ENCODE results near the gene FADS3. TPM values are rescaled to one million over a fixed set of nuclear protein-coding genes. Genes with fewer than 3 reads are reported as not detected.
A peak's percentile ranks its signal among the peaks of the same experiment; 100 is the strongest.

FADS3 gene
- total RNA-seq, 2 experiments from 2014 or later: 7.2 to 10.1 TPM

DNA sequence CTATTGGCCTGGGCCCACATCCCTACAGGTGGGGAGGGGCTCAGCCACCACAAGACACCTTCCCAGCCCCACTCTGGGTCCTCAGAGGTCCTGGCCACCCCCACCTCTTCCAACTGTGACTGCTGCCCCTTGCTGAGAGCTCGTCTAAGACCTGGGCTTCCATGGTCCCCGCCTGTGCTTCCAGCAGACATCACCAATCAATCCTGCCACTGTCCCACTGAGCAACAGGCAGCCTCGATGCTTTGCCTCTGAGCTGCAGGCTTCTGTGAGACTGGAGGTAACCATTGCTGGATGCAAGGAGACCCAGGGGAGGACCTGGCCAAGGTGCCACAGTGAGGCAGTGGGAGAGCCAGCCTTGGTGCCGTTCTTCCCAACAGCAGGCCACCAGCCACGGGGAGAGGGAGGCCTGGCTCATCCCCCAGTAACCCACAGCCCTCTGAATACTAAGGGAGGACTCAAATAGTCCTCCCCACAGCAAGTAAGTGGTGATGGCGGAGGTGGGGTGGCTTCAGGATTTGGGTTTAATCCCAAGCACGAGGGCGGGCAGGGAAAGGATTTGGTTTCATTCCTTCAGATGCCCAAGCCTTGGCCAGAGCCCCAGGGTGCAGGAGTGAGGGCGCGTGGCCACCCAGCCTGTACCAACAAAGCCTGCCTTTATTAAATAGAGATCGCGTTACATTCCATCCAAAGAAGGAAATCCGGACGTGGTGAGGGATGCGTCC is 5.5 kb upstream of the FADS3 start:
- Mint-ChIP-seq H3K27me3 (no peaks in the 10 kb centered on the region), H3K27ac (no peak overlapping the region), H3K9me3 (ENCODE audit: low read depth) (no peaks in the 10 kb centered on the region), H3K36me3 (ENCODE audit: low read depth) (no peaks in the 10 kb centered on the region), H3K4me1 (peaks cover 3% of the 10 kb centered on the region), H3K4me3 (no peak overlapping the region)
- POLR2A ChIA-PET: no interaction called here
- CTCF ChIA-PET: interaction anchor here (0.8 to 11.6 kb wide), 15 partner anchors 11 to 211 kb away, joined by 3 to 232 read pairs (median 6); partner anchors contain the start of gene BEST1
- intact Hi-C loops (cut with DNase I, micrococcal nuclease): loop anchor here (1.0 to 5.0 kb wide), 3 partner anchors 70 to 211 kb away; partner anchors contain the start of gene FTH1 (in 1 of the 2)
- ATAC-seq (no peak), DNase-seq (no peak)

DNA sequence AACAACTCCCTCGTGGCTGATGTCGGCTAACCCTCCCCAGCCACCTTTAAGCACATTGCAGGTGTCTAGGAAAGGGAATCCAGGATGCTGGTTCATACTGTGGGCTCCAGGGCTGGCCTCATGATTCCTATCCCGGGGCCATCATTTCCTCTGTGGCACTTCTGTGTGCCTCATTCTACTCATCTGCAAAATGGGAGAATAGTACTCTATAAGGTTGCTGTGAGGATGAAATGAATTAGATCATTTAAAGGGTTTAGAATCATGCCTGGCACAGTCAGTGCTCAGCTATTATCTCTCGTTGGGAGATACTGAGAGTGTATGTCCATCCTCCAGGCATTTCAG is 4.3 kb upstream of the FADS3 start:
- Mint-ChIP-seq H3K36me3 (ENCODE audit: low read depth) (no peaks in the 10 kb centered on the region), H3K27me3 (no peaks in the 10 kb centered on the region), H3K4me3 (no peak overlapping the region), H3K27ac (no peak overlapping the region), H3K4me1 (peaks cover 5% of the 10 kb centered on the region), H3K9me3 (ENCODE audit: low read depth) (no peaks in the 10 kb centered on the region)
- CTCF ChIA-PET: interaction anchor here (0.8 to 11.6 kb wide), 5 partner anchors 27 to 212 kb away, joined by 3 to 232 read pairs (median 70); no protein-coding TSS in a partner anchor
- POLR2A ChIA-PET: no interaction called here
- ATAC-seq (no peak), DNase-seq (no peak)
- intact Hi-C loops (cut with DNase I, micrococcal nuclease): loop anchor here in 1 of 2 experiments (5.0 kb wide), 2 partner anchors 72 to 98 kb away; partner anchors contain the start of gene FTH1

DNA sequence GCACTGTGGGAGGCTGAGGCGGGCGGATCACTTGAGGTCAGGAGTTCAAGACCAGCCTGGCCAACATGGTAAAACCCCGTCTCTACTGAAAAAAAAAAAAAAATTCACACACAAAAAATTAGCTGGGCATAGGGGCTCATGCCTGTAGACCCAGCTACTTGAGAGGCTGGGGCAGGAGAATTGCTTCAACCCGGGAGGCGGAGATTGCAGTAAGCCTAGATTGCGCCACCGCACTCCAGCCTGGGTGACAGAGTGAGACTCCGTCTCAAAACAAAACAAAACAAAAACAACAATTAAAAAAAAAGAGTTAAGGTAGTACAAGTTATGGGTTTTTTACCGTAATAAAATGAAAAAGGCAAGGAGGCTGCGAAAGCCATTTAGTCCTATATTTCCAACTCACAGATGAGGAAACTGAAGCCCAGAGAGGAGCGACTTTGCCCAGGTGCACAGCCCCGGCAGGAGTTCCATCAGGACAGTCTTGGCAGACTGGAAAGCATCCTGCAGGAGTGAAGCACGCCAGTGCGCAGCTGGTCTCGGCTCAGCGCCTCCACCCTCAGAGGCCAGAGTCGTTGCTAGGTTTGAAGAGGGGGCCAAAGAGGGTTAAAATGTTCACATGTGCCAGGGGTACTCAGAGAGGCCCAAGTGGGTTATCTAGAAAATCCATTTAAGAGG is 3.8 kb upstream of the FADS3 start:
- Mint-ChIP-seq H3K27me3 (no peaks in the 10 kb centered on the region), H3K9me3 (ENCODE audit: low read depth) (no peaks in the 10 kb centered on the region), H3K4me1 (peaks cover 5% of the 10 kb centered on the region), H3K27ac (no peak overlapping the region), H3K36me3 (ENCODE audit: low read depth) (no peaks in the 10 kb centered on the region), H3K4me3 (no peak overlapping the region)
- DNase-seq (no peak), ATAC-seq (no peak)
- POLR2A ChIA-PET: interaction anchor here (0.6 kb wide), 1 partner anchor 205 kb away, joined by 3 read pairs; no protein-coding TSS in a partner anchor
- intact Hi-C loops (cut with DNase I, micrococcal nuclease): loop anchor here in 1 of 2 experiments (5.0 kb wide), 2 partner anchors 72 to 98 kb away; partner anchors contain the start of gene FTH1
- CTCF ChIA-PET: interaction anchor here (8.9 to 11.6 kb wide), 3 partner anchors 52 to 213 kb away, joined by 70 to 232 read pairs (median 151); no protein-coding TSS in a partner anchor

DNA sequence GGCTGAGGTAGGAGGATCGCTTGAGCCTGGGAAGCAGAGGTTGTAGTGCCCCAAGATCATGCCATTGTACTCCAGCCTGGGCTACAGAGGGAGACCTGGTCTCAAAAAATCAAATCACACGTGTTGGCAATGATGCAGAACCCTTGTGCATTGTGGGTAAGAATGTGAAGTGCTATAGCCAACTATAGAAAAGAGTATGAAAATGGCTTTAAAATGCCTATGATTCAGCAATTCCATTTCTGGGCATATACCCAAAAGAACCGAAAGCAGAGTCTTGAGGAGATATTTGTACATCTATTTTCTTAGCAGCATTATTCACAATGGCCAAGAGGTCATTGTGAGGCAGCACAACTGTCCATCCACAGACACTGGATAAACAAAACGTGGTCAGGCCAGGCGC is 2.6 kb upstream of the FADS3 start:
- intact Hi-C loops (cut with DNase I, micrococcal nuclease): loop anchor here in 1 of 2 experiments (5.0 kb wide), 1 partner anchor 228 kb away; the partner anchor contains the start of gene INCENP
- no peak for ATAC-seq
- no peak for DNase-seq

DNA sequence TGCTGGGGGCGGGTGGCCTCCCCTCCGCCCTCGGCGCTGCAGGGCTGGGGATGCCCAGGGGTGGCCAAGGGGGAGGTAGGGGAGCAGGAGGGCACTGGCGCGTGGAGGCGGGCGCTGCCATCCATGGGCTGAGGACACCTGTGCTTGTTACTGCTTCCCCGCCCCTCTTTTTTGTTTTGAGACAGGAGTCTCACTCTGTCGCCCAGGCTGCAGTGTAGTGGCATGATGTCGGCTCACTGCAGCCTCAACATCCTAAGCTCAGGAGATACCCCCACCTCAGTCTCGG is 683 bp upstream of the FADS3 start:
- DNase-seq (no peak), ATAC-seq (peak; percentile 51)
- peak overlapping the region; percentile 51 for H3K4me3 Mint-ChIP-seq
- intact Hi-C loops (cut with DNase I, micrococcal nuclease): loop anchor here in 1 of 2 experiments (5.0 kb wide), 1 partner anchor 230 kb away; the partner anchor contains the start of gene INCENP
- ChIA-PET POLR2A (no interaction called here), CTCF (interaction anchor here (0.8 to 3.4 kb wide), 3 partner anchors 22 to 216 kb away, joined by 4 to 15 read pairs (median 5); no protein-coding TSS in a partner anchor)
- H3K27ac Mint-ChIP-seq: no peak overlapping the region
- no peaks in the 10 kb centered on the region for H3K27me3 Mint-ChIP-seq
- H3K36me3 Mint-ChIP-seq (ENCODE audit: low read depth): no peaks in the 10 kb centered on the region
- H3K4me1 Mint-ChIP-seq: peaks cover 2% of the 10 kb centered on the region
- H3K9me3 Mint-ChIP-seq (ENCODE audit: low read depth): no peaks in the 10 kb centered on the region

More for the DNA sequence above, 2.6 kb upstream of the FADS3 start:
- CTCF ChIA-PET: interaction anchor here (11.6 kb wide), 1 partner anchor 190 kb away, joined by 232 read pairs; no protein-coding TSS in a partner anchor
- Mint-ChIP-seq H3K27me3 (no peaks in the 10 kb centered on the region), H3K9me3 (ENCODE audit: low read depth) (no peaks in the 10 kb centered on the region), H3K27ac (no peak overlapping the region), H3K4me3 (no peak overlapping the region), H3K36me3 (ENCODE audit: low read depth) (no peaks in the 10 kb centered on the region), H3K4me1 (peaks cover 2% of the 10 kb centered on the region)
- POLR2A ChIA-PET: no interaction called here

DNA sequence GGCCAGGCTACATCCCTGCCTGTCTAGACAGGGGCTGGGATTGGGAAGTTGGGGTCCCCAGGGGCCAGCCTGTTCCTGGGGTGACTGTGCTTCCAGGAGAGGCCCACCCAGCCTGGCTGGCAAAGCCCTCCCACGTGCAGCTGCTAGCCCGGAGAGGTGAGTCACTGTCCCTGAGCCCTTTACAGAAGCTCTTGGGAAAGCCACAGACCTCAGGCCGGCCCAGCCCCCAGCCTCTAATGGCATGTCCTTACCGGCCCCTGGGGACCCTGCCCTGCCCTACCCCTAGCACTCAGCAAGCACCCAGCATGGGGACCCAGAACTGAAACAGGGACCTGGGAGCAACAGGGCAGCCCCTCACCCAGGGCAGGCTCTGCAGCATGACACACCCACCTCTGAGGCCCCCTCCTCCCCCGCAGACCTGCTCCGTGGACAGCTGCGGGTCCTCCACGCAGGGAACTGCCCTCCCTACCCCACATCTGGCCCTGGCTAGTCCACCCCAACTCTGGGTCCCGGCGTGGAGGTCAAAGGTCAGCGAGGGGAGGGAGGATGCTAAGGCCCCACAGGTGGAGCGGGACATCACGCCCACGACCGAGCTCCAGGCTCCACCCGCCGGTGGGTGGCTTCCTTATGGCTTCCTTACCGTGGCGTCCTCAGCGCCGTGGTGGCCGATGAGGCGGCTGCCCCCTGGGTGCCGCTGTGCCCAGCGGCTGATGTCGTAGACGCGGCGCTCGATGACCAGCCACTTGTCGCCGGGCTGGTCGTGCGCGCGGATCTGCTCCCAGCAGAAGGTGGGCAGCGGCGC is 615 bp downstream of the FADS3 start:
- Mint-ChIP-seq H3K4me3 (peak overlapping the region; percentile 76), H3K36me3 (ENCODE audit: low read depth) (no peaks in the 10 kb centered on the region), H3K4me1 (peaks cover 2% of the 10 kb centered on the region), H3K27ac (peak overlapping the region; percentile 58), H3K9me3 (ENCODE audit: low read depth) (no peaks in the 10 kb centered on the region), H3K27me3 (no peaks in the 10 kb centered on the region)
- CTCF ChIA-PET: interaction anchor here (1.2 to 3.4 kb wide), 3 partner anchors 56 to 191 kb away, joined by 5 to 15 read pairs (median 6); no protein-coding TSS in a partner anchor
- DNase-seq: peak; percentile 66
- POLR2A ChIA-PET: interaction anchor here (0.6 kb wide), 1 partner anchor 177 kb away, joined by 3 read pairs; no protein-coding TSS in a partner anchor
- ATAC-seq: peak; percentile 42
- intact Hi-C loops (cut with DNase I, micrococcal nuclease): loop anchor here in 1 of 2 experiments (1.0 to 5.0 kb wide), 4 partner anchors 74 to 232 kb away; partner anchors contain the start of genes FADS1, FEN1, FTH1 and INCENP

DNA sequence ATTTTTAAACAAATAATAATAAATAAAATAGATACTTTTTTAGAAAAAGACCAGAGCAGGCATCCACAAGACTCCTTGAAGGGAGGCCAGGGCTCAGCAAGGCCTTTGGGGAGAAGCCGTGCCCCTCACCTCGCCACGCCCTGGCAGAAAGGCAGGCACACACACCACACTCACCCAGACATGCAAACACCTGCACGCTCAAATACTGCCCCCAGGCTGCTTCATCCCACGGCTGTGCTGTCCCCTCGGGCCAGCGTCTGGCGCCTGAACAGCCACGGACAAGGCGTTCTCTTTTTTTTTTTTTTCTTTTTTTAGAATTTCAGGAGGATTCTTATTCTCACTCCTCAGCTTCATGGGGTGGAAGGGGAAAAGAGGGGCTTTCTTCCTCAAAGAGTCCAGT is 1.5 kb downstream of the FADS3 start:
- H3K4me3 Mint-ChIP-seq: no peak overlapping the region
- peaks cover 2% of the 10 kb centered on the region for H3K4me1 Mint-ChIP-seq
- H3K9me3 Mint-ChIP-seq (ENCODE audit: low read depth): no peaks in the 10 kb centered on the region
- no peak for ATAC-seq
- DNase-seq: no peak
- CTCF ChIA-PET: interaction anchor here (0.7 to 3.4 kb wide), 3 partner anchors 92 to 192 kb away, joined by 3 to 15 read pairs (median 6); no protein-coding TSS in a partner anchor
- no peaks in the 10 kb centered on the region for H3K27me3 Mint-ChIP-seq
- H3K36me3 Mint-ChIP-seq (ENCODE audit: low read depth): no peaks in the 10 kb centered on the region
- H3K27ac Mint-ChIP-seq: no peak overlapping the region
- POLR2A ChIA-PET: no interaction called here
- intact Hi-C loops (cut with DNase I, micrococcal nuclease): loop anchor here in 1 of 2 experiments (2.0 to 5.0 kb wide), 2 partner anchors 73 to 232 kb away; partner anchors contain the start of genes FADS1 and INCENP

DNA sequence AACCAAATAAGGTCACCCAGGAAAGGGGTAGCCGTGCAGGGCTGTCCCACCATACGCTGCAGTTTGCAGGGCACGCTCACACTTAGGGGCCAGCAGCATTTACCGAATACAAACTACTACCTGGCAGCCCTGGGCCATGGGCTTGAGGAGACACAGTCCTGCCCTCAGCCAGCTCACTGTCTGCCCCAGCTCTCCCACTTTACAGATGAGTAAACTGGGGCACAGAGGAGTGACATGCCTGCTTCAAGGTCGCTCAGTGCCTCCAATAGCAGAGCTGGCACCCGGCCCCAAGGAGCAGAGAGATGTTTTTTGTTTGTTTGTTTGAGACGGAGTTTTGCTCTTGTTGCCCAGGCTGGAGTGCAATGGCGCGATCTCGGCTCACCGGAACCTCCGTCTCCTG is 2.8 kb downstream of the FADS3 start:
- H3K27me3 Mint-ChIP-seq: no peaks in the 10 kb centered on the region
- POLR2A ChIA-PET: no interaction called here
- H3K4me1 Mint-ChIP-seq: peaks cover 2% of the 10 kb centered on the region
- ATAC-seq: no peak
- no peaks in the 10 kb centered on the region for H3K36me3 Mint-ChIP-seq (ENCODE audit: low read depth)
- H3K9me3 Mint-ChIP-seq (ENCODE audit: low read depth): no peaks in the 10 kb centered on the region
- DNase-seq: no peak
- intact Hi-C loops (cut with DNase I, micrococcal nuclease): no loop called here
- CTCF ChIA-PET: interaction anchor here (1.4 to 1.7 kb wide), 2 partner anchors 10 to 194 kb away, joined by 4 to 10 read pairs; no protein-coding TSS in a partner anchor
- no peak overlapping the region for H3K4me3 Mint-ChIP-seq
- no peak overlapping the region for H3K27ac Mint-ChIP-seq

DNA sequence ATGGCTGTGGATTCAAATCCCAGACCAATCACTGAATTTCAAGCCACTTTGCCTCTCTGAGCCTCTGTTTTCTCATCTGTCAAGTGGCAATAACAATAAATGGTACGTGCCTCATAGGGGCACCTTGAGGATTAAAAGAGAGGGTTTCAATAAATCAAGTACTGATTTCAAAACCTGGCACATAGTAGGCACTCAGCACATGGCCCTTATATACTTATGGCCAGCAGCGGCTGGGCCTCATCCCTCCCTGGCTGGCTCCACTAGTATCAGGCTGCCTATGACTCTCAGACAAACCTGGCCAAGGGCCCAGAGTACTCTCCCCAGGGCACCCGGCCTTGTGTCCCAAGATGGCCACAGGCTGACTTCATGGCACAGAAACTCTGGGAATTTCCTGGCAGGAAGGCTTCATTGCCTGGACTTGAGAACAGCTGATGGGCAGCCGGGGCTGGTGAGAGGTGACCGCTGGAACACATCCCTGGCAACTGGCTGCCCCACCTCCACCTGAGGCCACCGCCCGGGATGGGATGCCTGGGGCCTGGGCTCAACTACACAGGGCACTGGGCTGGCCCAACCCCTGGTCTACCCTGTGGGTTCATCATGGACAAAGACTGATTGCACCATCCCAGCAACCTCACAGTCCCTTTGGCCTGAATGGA is 3.4 kb downstream of the FADS3 start:
- Mint-ChIP-seq H3K4me3 (no peak overlapping the region), H3K27me3 (no peaks in the 10 kb centered on the region), H3K36me3 (ENCODE audit: low read depth) (no peaks in the 10 kb centered on the region), H3K9me3 (ENCODE audit: low read depth) (no peaks in the 10 kb centered on the region), H3K4me1 (peaks cover 2% of the 10 kb centered on the region), H3K27ac (no peak overlapping the region)
- ChIA-PET POLR2A (no interaction called here), CTCF (interaction anchor here (1.4 to 1.7 kb wide), 2 partner anchors 11 to 194 kb away, joined by 4 to 10 read pairs; no protein-coding TSS in a partner anchor)
- ATAC-seq (no peak), DNase-seq (no peak)
- intact Hi-C loops (cut with DNase I, micrococcal nuclease): no loop called here

DNA sequence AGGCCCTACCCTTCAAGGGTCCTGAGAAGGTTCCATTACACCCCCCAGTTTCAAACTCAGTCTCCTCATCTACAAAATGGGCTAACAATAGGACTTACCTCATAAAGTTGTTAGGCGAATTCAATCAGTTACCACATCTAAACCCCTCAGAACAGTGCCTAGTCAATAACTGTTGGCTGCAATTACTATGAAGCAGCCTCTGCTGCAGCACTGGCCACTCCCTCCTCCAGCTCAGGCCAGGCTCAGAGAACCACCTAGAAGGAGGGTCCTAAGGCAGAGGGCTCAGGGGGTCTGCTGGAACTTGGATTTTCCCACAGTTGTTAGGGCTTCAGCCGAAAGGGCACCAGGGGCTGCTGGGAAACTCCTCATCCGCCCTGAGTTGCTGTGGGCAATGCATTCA is 4.7 kb downstream of the FADS3 start:
- ATAC-seq: no peak
- intact Hi-C loops (cut with DNase I, micrococcal nuclease): no loop called here
- Mint-ChIP-seq H3K36me3 (ENCODE audit: low read depth) (no peaks in the 10 kb centered on the region), H3K9me3 (ENCODE audit: low read depth) (no peaks in the 10 kb centered on the region), H3K4me3 (no peak overlapping the region), H3K27me3 (no peaks in the 10 kb centered on the region), H3K27ac (no peak overlapping the region), H3K4me1 (peaks cover 2% of the 10 kb centered on the region)
- no peak for DNase-seq
- ChIA-PET POLR2A (no interaction called here), CTCF (no interaction called here)

Measured in activated CD4-positive, alpha-beta T cell treated with anti-CD3 and anti-CD28 coated beads for 36 hours (primary cell).